ENCODE measurements around the gene TMEM131L. TPM values are rescaled to one million over a fixed set of nuclear protein-coding genes. Genes with fewer than 3 reads are reported as not detected.

The TMEM131L gene
- total RNA-seq, 1 experiment from 2014 or later: 14.6 TPM

DNA sequence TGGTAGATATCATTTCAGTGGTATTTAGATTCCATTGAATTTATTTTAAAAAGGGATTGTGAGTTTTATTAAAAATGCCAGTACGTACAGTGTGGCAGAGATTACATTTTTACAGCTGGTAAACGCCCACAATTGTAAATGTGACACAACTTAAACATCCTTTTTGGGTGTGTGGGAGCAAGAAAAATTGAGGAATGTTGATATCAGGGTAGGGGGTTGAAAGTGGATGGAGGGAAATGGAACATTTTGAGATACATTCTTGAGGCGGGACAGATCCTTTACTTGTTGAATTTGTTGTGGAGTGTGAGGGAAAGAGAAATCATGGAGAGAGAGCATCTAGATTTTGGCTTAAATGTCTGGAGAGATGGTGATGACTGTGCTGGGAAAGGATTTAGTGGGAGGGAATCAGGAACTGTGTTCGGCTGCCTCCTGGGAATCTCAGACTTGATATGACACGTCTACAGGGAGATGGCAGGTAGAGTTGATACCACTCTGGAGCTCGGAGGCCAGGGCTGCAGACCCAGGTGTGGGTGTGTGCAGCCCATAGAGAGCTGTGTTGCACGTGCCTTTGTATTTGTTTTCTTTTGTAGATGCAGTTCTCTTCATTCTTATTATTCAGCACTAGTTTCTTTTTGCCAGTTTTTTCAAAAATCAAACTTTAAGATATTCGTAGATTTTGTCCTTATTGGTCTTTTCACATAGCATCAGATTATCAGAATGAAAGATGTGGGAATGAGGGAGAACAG lies 10.8 kb downstream of the TMEM131L start:
- Histone ChIP-seq H4K20me1 (ENCODE audit: control insufficient read depth, insufficient read depth, insufficient read length) (no peaks in the 10 kb centered on the region), H2BK15ac (ENCODE audit: low read depth, low read length) (no peak overlapping the region), H3K4me2 (ENCODE audit: insufficient read depth, insufficient read length, low read length) (no peak overlapping the region), H3K23ac (ENCODE audit: insufficient read length, low read depth, low read length) (no peak overlapping the region), H2BK12ac (ENCODE audit: insufficient read length, low read depth, low read length) (peak overlapping the region; percentile 57), H3K27me3 (ENCODE audit: insufficient read depth, low read length) (no peaks in the 10 kb centered on the region), H3K9ac (ENCODE audit: extremely low read depth, insufficient read length, low read length) (no peak overlapping the region), H3K4me1 (ENCODE audit: insufficient read depth, low read length) (peaks cover 3% of the 10 kb centered on the region; the same call in 1 of the 2 replicates), H3K4ac (ENCODE audit: low read depth, low read length) (no peak overlapping the region), H3K27ac (ENCODE audit: insufficient read length, low read depth, low read length) (no peak overlapping the region), H4K91ac (ENCODE audit: insufficient read length, low read depth, low read length) (no peak overlapping the region), H2AFZ (ENCODE audit: low read length) (no peak overlapping the region), H2BK5ac (ENCODE audit: insufficient read length, low read length) (no peak overlapping the region), H3K79me2 (ENCODE audit: insufficient read depth, low read length) (peaks cover 2% of the 10 kb centered on the region; the same call in 1 of the 2 replicates), H2BK120ac (ENCODE audit: low read depth, low read length, poor library complexity, severe bottlenecking) (no peak overlapping the region), H3K18ac (ENCODE audit: insufficient read length, low read depth, low read length) (no peak overlapping the region), H3K56ac (ENCODE audit: insufficient read length, low read depth, low read length) (no peak overlapping the region), H3T11ph (ENCODE audit: low read length) (no peak overlapping the region), H3K14ac (ENCODE audit: insufficient read depth, low read length) (no peak overlapping the region), H3K9me3 (ENCODE audit: control insufficient read depth, low read depth, low read length) (no peaks in the 10 kb centered on the region), H2AK5ac (ENCODE audit: insufficient read length, low read length) (no peak overlapping the region), H3K79me1 (ENCODE audit: insufficient read depth, low read depth, low read length, poor library complexity, severe bottlenecking) (no peaks in the 10 kb centered on the region), H4K5ac (ENCODE audit: insufficient read length, low read depth, low read length) (no peak overlapping the region), H4K8ac (replicated peaks; ENCODE audit: insufficient read length, low read depth, low read length) (no peak overlapping the region), H2BK20ac (ENCODE audit: low read depth, low read length, poor library complexity, severe bottlenecking) (no peak overlapping the region), H3K23me2 (ENCODE audit: insufficient read length, low read depth, low read length, poor library complexity, severe bottlenecking) (no peaks in the 10 kb centered on the region)
- peaks cover 18% of the 10 kb centered on the region in 2 experiments for H3K4me1 Mint-ChIP-seq
- H3K4me3 Mint-ChIP-seq: no peak overlapping the region
- peak overlapping the region in 2 of 3 experiments; percentile 9 to 29; a peak in 3 of 7 replicates for H3K27ac Mint-ChIP-seq
- no peaks in the 10 kb centered on the region for H3K27me3 Mint-ChIP-seq (ENCODE audit: low read depth)
- no peak for DNase-seq
- H3K36me3 Mint-ChIP-seq (ENCODE audit: insufficient read depth in 1 of 3, low read depth in 3 of 3): peaks cover 13 to 32% (median 25%) of the 10 kb centered on the region in 3 experiments
- TF ChIP-seq, protein P1, sequence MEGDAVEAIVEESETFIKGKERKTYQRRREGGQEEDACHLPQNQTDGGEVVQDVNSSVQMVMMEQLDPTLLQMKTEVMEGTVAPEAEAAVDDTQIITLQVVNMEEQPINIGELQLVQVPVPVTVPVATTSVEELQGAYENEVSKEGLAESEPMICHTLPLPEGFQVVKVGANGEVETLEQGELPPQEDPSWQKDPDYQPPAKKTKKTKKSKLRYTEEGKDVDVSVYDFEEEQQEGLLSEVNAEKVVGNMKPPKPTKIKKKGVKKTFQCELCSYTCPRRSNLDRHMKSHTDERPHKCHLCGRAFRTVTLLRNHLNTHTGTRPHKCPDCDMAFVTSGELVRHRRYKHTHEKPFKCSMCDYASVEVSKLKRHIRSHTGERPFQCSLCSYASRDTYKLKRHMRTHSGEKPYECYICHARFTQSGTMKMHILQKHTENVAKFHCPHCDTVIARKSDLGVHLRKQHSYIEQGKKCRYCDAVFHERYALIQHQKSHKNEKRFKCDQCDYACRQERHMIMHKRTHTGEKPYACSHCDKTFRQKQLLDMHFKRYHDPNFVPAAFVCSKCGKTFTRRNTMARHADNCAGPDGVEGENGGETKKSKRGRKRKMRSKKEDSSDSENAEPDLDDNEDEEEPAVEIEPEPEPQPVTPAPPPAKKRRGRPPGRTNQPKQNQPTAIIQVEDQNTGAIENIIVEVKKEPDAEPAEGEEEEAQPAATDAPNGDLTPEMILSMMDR (conservative IDR thresholded peaks at IDR 0.05): no peak
- no peaks in the 10 kb centered on the region for H3K9me3 Mint-ChIP-seq
- WGBS (ENCODE audit: extremely low coverage, insufficient read length, low lambda C conversion rate): no CpG with 5 or more reads among the region's 8 CpGs

All from H9 (cell line).